KOPT-K1 (cell line): Measurements from ENCODE around the gene RHOG.
A peak's percentile ranks its signal among the peaks of the same experiment; 100 is the strongest.
"Not testable (repeated sequence)": the region's sequence is repeated elsewhere in the genome, so short reads cannot be mapped to it uniquely, and the experiment has no call there.

ENCODE experiments used
- H3K27ac ChIP-seq: fragments of 200-600 bp; sonication (generic); 2 replicates; pipeline ENCODE4 v1.5.1; 2016; ENCODE audit warnings: antibody characterized with exemption, mild to moderate bottlenecking, low read depth, low read length; ENCODE audit not compliant: poor library complexity, severe bottlenecking
- H3K36me3 ChIP-seq: fragments of 200-600 bp; sonication (generic); 2 replicates; pipeline ENCODE4 v1.5.1; 2017; ENCODE audit warnings: antibody characterized with exemption, mild to moderate bottlenecking, low read length, moderate library complexity; ENCODE audit not compliant: insufficient read depth
- H3K9me3 ChIP-seq: fragments of 200-600 bp; sonication (generic); 2 replicates; pipeline ENCODE4 v1.5.1; 2017; ENCODE audit warnings: antibody characterized with exemption, low read length, mild to moderate bottlenecking; ENCODE audit not compliant: insufficient read depth, poor library complexity, severe bottlenecking

Gene RHOG

DNA sequence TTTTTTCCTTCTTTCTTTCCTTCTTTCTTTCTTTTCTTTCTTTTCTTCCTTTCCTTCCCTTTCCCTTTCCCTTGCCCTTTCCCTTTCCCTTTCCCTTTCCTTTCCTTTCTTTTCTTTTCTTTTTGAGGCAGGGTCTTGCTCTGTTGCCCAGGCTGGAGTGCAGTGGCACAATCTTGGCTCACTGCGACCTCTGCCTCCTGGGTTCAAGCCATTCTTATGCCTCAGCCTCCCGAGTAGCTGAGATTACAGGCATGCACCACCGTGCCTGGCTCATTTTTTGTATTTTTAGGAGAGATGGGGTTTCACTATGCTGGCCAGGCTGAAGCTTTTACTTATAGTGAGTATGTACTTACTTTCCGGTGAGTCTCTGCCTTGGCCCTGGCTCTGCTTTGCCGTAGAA is 25.9 kb downstream of the RHOG start:
- not testable (repeated sequence) for H3K27ac ChIP-seq
- H3K36me3 ChIP-seq = peaks cover 10% of the 10 kb centered on the region; the same call in 1 of the 2 replicates

DNA sequence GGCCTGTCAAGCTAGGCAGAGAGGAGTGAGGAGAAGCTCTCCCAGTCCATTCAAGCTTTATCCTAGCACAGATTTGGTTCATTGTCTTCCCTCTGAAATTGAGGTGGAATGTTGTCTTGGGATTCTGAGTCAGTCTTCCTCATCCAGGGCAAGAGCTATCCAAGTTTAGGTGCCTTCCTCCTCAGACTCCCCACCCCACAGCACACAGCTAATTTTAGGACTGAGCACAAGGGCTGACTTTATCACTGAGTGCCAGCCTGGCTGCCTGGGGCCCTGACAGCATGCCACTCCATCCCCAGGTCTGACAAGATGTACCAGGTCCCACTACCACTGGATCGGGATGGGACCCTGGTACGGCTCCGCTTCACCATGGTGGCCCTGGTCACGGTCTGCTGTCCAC is 29.8 kb downstream of the RHOG start:
- Histone ChIP-seq H3K27ac (no peak overlapping the region), H3K36me3 (peaks cover 10% of the 10 kb centered on the region; the same call in 1 of the 2 replicates), H3K9me3 (no peaks in the 10 kb centered on the region)

More for the DNA sequence above, 25.9 kb downstream of the RHOG start:
- H3K9me3 ChIP-seq = not testable (repeated sequence)

- Histone ChIP-seq H3K36me3 (peaks cover 7% of the 10 kb centered on the region; the same call in 1 of the 2 replicates), H3K9me3 (no peaks in the 10 kb centered on the region), H3K27ac (no peak overlapping the region)
Observed at GRCh38 chr11:3810446-3810845, 30.3 kb downstream of the RHOG start.

GRCh38 chr11:3809624-3809928 is 31.2 kb downstream of the RHOG start:
- Histone ChIP-seq H3K27ac (no peak overlapping the region), H3K9me3 (no peaks in the 10 kb centered on the region)

DNA sequence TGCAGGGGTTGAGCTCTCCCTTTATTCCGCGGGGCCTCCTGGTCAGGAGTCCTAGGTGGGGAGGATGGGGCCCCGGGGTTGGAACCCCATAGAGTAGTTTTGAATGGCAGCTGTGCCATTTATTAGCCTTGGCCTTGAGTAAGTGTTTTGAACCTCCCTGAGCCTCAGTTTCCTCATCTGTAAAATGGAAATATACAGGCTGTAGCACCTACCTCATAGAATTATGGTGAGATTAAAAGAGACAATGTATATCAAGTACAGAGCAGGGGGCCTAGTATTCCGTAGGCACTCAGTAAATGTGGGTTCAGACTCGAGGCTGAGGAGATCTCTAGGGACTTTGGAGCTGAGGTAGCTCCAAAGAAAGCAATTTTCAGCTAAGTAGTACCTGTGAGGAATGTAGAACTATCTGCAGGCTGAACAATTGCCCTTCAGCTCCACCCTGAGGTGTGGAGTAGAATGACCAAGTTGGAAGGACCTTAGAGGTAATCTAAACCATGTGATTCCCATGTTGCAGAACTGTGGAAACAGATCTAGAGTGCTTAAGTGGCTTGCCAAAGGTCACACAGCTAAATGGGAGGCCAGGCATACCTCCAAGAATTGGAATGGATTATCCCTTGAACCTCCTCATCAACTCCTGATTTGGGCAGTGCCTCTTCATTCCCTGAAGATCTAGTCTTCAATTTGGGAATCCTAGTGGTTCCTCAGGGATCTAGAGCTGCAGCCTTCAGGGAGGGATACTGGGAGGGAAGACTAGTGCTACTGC is 31.7 kb downstream of the RHOG start:
- Histone ChIP-seq H3K36me3 (0 out of 2 replicates have a peak, but pooled peaks cover 6% of the 10 kb centered on the region), H3K9me3 (no peaks in the 10 kb centered on the region), H3K27ac (peak overlapping the region; percentile 65)

More at GRCh38 chr11:3809624-3809928, 31.2 kb downstream of the RHOG start:
- 0 out of 2 replicates have a peak, but pooled peaks cover 6% of the 10 kb centered on the region for H3K36me3 ChIP-seq

- Histone ChIP-seq H3K9me3 (no peaks in the 10 kb centered on the region), H3K27ac (peak within 1 kb of the TSS; percentile 65), H3K36me3 (0 out of 2 replicates have a peak, but pooled peaks cover 4% of the 10 kb centered on the region)
Observed at GRCh38 chr11:3807909-3808860, 32.6 kb downstream of the RHOG start, which contains the start of gene PGAP2. Gene PGAP2, plus strand, starts transcription at chr11:3808560. Its CDS starts 2,700 bp downstream, at chr11:3811260.

GRCh38 chr11:3803726-3804495 is 36.8 kb downstream of the RHOG start:
- no peak overlapping the region for H3K27ac ChIP-seq

DNA sequence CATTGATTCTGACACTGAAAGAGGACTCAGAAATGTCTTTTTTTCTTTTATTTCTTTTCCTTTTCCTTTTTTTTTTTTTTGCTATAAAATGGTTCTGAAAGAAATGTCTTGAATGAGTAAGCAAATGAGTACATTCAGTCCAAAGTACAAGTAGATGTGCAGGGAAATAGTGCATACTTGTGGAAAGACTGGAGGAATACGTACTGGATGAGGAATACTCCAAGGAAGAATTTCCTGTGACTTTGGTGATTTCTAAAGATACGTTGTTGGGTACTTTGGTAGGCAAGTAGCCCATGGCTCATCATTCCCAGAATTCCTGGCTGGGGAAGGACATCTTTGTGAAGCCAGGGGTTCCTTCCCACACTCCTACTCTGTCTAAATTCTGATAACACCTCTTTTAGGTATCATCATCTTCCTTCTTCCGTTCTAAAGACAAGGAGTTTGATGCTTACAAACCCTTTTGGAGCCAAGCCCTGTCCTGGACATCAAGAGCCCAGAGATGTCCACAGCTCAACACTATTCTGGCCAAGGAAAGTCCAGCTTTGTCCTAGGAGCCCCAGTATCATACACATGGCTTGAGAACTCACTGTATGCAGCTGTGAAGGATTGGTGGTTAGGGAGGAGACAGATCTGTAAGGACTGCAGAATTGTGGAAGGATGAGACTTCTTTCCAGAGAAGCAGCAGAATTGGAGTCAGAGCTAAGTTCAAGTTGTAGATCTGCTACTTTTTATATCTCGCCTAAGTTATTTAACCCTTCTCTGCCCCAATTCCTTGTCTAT is 38.6 kb downstream of the RHOG start:
- Histone ChIP-seq H3K27ac (no peak overlapping the region), H3K36me3 (no peaks in the 10 kb centered on the region), H3K9me3 (no peaks in the 10 kb centered on the region)

More at GRCh38 chr11:3803726-3804495, 36.8 kb downstream of the RHOG start:
- Histone ChIP-seq H3K9me3 (no peaks in the 10 kb centered on the region), H3K36me3 (no peaks in the 10 kb centered on the region)

DNA sequence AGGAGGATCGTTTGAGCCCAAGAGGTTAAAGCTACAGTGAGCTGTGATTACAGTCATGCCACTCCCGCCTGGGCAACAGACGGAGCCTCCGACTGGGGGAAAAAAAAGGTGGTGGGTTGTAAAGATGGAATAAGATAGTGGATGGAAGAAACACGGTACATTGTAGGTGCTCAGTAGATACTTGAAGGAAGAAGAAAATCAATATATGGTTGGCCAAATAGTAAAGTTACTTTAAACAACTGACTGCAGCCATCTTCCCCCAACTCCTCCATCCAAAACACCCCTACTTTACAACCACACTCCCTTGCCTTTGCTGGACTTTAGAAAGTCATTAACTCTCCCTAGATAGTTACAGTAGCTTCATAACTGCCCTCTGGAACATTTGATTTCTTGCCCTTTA is 40.9 kb downstream of the RHOG start:
- H3K36me3 ChIP-seq = peaks cover 9% of the 10 kb centered on the region; the same call in 1 of the 2 replicates

GRCh38 chr11:3799143-3799542 is 41.6 kb downstream of the RHOG start:
- no peak overlapping the region for H3K27ac ChIP-seq
- peaks cover 16% of the 10 kb centered on the region for H3K36me3 ChIP-seq
- H3K9me3 ChIP-seq = no peaks in the 10 kb centered on the region

More for the DNA sequence above, 40.9 kb downstream of the RHOG start:
- Histone ChIP-seq H3K27ac (no peak overlapping the region), H3K9me3 (no peaks in the 10 kb centered on the region)

DNA sequence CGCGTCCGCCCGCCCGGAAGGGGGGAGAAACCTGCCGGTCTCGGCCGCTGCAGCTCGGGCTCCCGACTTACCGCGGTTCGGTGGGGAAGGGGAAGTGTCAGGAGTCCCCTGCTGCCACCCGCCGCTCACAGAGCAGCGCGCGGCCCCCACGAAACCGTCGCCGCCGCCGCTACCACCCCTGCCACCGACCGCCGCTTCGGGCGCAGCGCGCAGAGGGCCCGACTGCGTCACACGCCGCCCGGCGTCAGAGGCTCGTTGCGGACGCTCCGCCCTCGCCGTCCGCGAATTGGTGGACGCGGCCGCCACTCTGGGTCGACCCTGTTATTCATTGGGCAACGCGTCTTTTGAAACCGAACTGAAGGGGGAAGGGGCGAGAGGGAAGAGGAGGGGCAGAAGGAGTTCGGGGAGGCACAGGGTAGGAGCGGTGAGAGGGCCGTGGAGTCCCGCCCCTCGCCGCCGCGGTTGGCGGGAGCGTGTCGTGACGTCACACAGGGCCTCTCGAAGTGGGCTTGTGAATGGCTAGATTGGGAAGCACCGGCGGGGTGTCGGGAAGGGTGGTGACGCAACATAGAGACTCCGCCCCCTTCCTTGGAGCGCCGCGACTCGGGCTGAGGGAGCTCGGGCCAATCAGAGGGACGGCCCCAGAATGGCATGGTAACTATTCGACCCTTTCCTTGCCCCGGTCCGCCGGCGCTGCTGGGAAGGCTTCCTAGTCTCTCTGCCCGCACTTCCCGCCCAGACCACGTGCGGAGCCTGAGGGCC is 43.2 kb downstream of the RHOG start, which contains the start of gene NUP98:
NUP98 (minus strand) TSS at position 226 of the 762 bp plus-strand sequence. CDS start 15,437 bp downstream, outside the sequence.
- H3K9me3 ChIP-seq = no peaks in the 10 kb centered on the region
- H3K27ac ChIP-seq = peak within 1 kb of the TSS; percentile 86
- H3K36me3 ChIP-seq = peaks cover 33% of the 10 kb centered on the region

DNA sequence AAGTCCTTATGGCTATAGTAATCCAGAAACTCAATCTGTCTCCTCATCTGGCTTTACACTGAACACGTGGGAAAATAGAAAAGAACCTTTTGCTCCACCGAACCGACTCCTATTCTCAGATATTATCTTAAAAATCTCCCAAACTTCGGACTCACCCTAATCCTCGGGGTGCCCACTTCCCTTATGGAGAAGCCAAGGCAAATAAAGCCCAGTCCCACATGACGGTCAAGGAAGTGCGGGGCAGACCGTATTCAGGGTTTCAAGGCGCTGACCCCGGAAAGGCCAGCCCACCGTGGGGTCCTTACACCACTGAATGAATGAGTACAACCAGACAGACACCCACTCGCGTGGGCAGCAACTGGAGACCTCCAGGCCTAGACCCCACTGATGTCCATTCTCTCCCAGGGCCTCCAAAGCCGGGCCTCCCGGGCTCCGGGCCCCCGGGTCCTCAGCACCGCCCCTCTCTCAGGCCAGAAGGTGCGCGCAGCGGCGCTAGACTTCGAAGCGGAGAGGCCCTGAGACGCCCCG is 43.9 kb downstream of the RHOG start:
- peaks cover 39% of the 10 kb centered on the region for H3K36me3 ChIP-seq
- peak overlapping the region; percentile 80 for H3K27ac ChIP-seq

DNA sequence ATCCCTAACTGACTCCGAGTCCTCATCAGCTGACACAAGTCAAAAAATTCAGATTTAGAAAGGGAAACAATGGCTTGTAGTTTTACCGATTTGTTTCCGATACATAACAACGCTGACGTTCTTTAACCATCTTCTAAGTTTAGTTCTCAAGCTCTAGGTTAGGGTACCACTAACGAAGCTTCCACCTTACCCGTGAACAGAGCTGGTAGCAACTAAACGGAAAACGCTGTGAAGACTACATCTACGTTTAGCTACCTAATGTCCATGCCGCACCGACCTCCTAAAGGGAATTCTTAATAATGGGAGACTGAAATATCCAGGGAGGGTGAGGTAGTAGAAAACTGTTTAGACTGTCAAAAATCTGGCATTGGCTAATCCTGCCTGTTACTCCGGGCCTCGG is 44.4 kb downstream of the RHOG start:
- H3K27ac ChIP-seq = peak overlapping the region; percentile 80
- H3K9me3 ChIP-seq = no peaks in the 10 kb centered on the region
- H3K36me3 ChIP-seq = peaks cover 44% of the 10 kb centered on the region

More for the DNA sequence above, 43.9 kb downstream of the RHOG start:
- H3K9me3 ChIP-seq = no peaks in the 10 kb centered on the region
